ENCODE measurements around the gene FARP1. TPM values are rescaled to one million over a fixed set of nuclear protein-coding genes. Genes with fewer than 3 reads are reported as not detected.

FARP1 gene
- total and polyA plus RNA-seq, 2 of the 13 experiments (the other 11 are each of a cell fraction or from before 2014, with no cell fraction given) = 70.6 to 126 TPM

DNA sequence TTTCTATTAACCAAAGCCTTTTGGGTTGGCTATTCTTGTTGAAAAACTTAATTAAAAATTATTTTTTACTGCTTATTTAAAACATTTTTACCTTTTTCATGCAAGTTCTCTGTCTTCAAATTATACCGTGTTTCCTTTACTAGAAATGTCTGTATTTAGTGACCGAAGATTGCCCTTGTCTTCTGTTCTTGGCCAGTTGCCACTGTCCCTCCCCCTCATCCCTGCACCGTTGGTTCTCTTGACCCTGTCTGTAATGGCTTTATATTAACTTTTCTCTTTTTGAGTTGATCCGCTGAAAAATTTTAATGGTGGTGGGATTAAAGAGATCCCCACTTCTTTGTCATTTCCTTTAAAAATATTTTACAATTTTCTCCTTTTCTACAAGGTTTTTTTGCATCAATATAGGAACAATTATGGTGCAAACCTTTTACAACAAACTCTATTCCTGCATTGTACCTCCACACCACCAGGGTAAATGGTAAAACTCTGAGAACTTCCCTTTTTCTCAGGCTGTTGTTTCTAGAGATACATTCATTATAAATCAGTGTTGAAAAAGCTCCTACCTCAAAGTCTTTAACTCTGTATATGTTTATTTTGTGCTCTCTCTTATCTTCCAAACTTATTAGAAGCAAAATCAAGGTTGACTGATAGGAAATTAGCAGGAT lies 47.1 kb downstream of the FARP1 start (continued):
- TF ChIP-seq RXRA (CRISPR knock-in tag; IDR thresholded peaks at IDR 0.05) = no peak
- TF ChIP-seq ZNF431 (CRISPR knock-in tag; IDR thresholded peaks at IDR 0.05; ENCODE audit: borderline replicate concordance, low read depth) = no peak
- TF ChIP-seq SMAD1 (CRISPR knock-in tag; IDR thresholded peaks at IDR 0.05; ENCODE audit: borderline replicate concordance, low read depth) = no peak
- 0 out of 2 replicates have a peak, but pooled peaks have one; percentile 30 for TF ChIP-seq SP5 (CRISPR knock-in tag; IDR thresholded peaks at IDR 0.05; ENCODE audit: borderline replicate concordance, low read depth)
- TF ChIP-seq, protein P1, sequence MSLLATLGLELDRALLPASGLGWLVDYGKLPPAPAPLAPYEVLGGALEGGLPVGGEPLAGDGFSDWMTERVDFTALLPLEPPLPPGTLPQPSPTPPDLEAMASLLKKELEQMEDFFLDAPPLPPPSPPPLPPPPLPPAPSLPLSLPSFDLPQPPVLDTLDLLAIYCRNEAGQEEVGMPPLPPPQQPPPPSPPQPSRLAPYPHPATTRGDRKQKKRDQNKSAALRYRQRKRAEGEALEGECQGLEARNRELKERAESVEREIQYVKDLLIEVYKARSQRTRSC (CRISPR knock-in tag; IDR thresholded peaks at IDR 0.05; ENCODE audit: low read depth) = no peak
- no peak for TF ChIP-seq TEAD2 (CRISPR knock-in tag; IDR thresholded peaks at IDR 0.05)
- no peak for TF ChIP-seq ZNF121 (CRISPR knock-in tag; IDR thresholded peaks at IDR 0.05)
- TF ChIP-seq ZNF263 (CRISPR knock-in tag; IDR thresholded peaks at IDR 0.05) = peak; percentile 82
- no peak for TF ChIP-seq ZNF383 (CRISPR knock-in tag; IDR thresholded peaks at IDR 0.05; ENCODE audit: borderline replicate concordance)
- TF ChIP-seq PHF20 (CRISPR knock-in tag; IDR thresholded peaks at IDR 0.05) = no peak
- no peak for TF ChIP-seq ZNF274 (CRISPR knock-in tag; IDR thresholded peaks at IDR 0.05)
- no peak for TF ChIP-seq NCOA5 (CRISPR knock-in tag; IDR thresholded peaks at IDR 0.05)
- TF ChIP-seq, protein P2, sequence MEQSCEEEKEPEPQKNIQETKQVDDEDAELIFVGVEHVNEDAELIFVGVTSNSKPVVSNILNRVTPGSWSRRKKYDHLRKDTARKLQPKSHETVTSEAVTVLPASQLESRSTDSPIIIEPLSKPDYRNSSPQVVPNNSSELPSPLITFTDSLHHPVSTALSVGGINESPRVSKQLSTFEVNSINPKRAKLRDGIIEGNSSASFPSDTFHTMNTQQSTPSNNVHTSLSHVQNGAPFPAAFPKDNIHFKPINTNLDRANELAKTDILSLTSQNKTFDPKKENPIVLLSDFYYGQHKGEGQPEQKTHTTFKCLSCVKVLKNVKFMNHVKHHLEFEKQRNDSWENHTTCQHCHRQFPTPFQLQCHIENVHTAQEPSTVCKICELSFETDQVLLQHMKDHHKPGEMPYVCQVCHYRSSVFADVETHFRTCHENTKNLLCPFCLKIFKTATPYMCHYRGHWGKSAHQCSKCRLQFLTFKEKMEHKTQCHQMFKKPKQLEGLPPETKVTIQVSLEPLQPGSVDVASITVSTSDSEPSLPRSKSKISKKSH (CRISPR knock-in tag; IDR thresholded peaks at IDR 0.05; ENCODE audit: borderline replicate concordance) = no peak
- no peak for TF ChIP-seq REPIN1 (CRISPR knock-in tag; IDR thresholded peaks at IDR 0.05; ENCODE audit: borderline replicate concordance, low read depth)
- TF ChIP-seq ZNF746 (CRISPR knock-in tag; IDR thresholded peaks at IDR 0.05) = no peak
- TF ChIP-seq, protein P3, sequence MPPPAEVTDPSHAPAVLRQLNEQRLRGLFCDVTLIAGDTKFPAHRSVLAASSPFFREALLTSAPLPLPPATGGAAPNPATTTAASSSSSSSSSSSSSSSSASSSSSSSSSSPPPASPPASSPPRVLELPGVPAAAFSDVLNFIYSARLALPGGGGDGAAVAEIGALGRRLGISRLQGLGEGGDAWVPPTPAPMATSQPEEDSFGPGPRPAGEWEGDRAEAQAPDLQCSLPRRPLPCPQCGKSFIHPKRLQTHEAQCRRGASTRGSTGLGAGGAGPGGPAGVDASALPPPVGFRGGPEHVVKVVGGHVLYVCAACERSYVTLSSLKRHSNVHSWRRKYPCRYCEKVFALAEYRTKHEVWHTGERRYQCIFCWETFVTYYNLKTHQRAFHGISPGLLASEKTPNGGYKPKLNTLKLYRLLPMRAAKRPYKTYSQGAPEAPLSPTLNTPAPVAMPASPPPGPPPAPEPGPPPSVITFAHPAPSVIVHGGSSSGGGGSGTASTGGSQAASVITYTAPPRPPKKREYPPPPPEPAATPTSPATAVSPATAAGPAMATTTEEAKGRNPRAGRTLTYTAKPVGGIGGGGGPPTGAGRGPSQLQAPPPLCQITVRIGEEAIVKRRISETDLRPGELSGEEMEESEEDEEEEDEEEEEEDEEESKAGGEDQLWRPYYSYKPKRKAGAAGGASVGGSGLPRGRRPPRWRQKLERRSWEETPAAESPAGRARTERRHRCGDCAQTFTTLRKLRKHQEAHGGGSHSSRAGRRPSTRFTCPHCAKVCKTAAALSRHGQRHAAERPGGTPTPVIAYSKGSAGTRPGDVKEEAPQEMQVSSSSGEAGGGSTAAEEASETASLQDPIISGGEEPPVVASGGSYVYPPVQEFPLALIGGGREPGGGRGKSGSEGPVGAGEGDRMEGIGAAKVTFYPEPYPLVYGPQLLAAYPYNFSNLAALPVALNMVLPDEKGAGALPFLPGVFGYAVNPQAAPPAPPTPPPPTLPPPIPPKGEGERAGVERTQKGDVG (CRISPR knock-in tag; IDR thresholded peaks at IDR 0.05; ENCODE audit: borderline replicate concordance) = no peak
- TF ChIP-seq, protein P4, sequence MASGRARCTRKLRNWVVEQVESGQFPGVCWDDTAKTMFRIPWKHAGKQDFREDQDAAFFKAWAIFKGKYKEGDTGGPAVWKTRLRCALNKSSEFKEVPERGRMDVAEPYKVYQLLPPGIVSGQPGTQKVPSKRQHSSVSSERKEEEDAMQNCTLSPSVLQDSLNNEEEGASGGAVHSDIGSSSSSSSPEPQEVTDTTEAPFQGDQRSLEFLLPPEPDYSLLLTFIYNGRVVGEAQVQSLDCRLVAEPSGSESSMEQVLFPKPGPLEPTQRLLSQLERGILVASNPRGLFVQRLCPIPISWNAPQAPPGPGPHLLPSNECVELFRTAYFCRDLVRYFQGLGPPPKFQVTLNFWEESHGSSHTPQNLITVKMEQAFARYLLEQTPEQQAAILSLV (CRISPR knock-in tag; IDR thresholded peaks at IDR 0.05; ENCODE audit: borderline replicate concordance) = no peak
- TF ChIP-seq, protein P5, sequence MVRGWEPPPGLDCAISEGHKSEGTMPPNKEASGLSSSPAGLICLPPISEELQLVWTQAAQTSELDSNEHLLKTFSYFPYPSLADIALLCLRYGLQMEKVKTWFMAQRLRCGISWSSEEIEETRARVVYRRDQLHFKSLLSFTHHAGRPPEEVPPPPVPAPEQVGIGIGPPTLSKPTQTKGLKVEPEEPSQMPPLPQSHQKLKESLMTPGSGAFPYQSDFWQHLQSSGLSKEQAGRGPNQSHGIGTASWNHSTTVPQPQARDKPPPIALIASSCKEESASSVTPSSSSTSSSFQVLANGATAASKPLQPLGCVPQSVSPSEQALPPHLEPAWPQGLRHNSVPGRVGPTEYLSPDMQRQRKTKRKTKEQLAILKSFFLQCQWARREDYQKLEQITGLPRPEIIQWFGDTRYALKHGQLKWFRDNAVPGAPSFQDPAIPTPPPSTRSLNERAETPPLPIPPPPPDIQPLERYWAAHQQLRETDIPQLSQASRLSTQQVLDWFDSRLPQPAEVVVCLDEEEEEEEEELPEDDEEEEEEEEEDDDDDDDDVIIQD (CRISPR knock-in tag; IDR thresholded peaks at IDR 0.05; ENCODE audit: low read depth) = no peak

Measured in HepG2 (cell line).